ENCODE results near the gene FBXL19.

FBXL19 gene

GRCh38 chr16:30892670-30893416 lies 30.5 kb upstream of the FBXL19 start:
- FAIRE-seq: no peak

GRCh38 chr16:30893417-30893743 lies 30.0 kb upstream of the FBXL19 start:
- TF ChIP-seq POLR2A (IDR thresholded peaks at IDR 0.05; ENCODE audit: low read depth, low read length): no peak
- FAIRE-seq: no peak
- no peak for DNase-seq (ENCODE audit: insufficient read length, low spot score)

More at GRCh38 chr16:30892670-30893416, 30.5 kb upstream of the FBXL19 start:
- DNase-seq (ENCODE audit: insufficient read length, low spot score): no peak
- TF ChIP-seq POLR2A (IDR thresholded peaks at IDR 0.05; ENCODE audit: low read depth, low read length): no peak

- no peak for FAIRE-seq
Measured at GRCh38 chr16:30893744-30894539, 29.4 kb upstream of the FBXL19 start, which contains the start of gene BCL7C. TSS of gene BCL7C (minus strand) at chr16:30894077. CDS start at chr16:30893944, 133 bp downstream.

GRCh38 chr16:30894540-30895368 lies 28.6 kb upstream of the FBXL19 start:
- FAIRE-seq (no peak), DNase-seq (ENCODE audit: insufficient read length, low spot score) (no peak)
- no peak for TF ChIP-seq POLR2A (IDR thresholded peaks at IDR 0.05; ENCODE audit: low read depth, low read length)

More at GRCh38 chr16:30893744-30894539, 29.4 kb upstream of the FBXL19 start, which contains the start of gene BCL7C:
- peak; percentile 57 for DNase-seq (ENCODE audit: insufficient read length, low spot score)
- TF ChIP-seq POLR2A (IDR thresholded peaks at IDR 0.05; ENCODE audit: low read depth, low read length): peak; percentile 84

GRCh38 chr16:30895627-30896260 lies 27.6 kb upstream of the FBXL19 start:
- no peak for FAIRE-seq
- TF ChIP-seq POLR2A (IDR thresholded peaks at IDR 0.05; ENCODE audit: low read depth, low read length): 0 out of 2 replicates have a peak, but pooled peaks have one; percentile 17
- DNase-seq (ENCODE audit: insufficient read length, low spot score): no peak

- DNase-seq (ENCODE audit: insufficient read length, low spot score): peak; percentile 84
- TF ChIP-seq POLR2A (IDR thresholded peaks at IDR 0.05; ENCODE audit: low read depth, low read length): no peak
- no peak for FAIRE-seq
Measured at GRCh38 chr16:30896261-30896888, 27.0 kb upstream of the FBXL19 start, which contains the start of gene CTF1. TSS of gene CTF1 (plus strand) at chr16:30896614. CDS start at chr16:30896644, 30 bp downstream.

- DNase-seq (ENCODE audit: insufficient read length, low spot score) (peak; percentile 89), FAIRE-seq (no peak)
- TF ChIP-seq POLR2A (IDR thresholded peaks at IDR 0.05; ENCODE audit: low read depth, low read length): peak; percentile 47; the same call in 1 of the 2 replicates
Measured at GRCh38 chr16:30896889-30897733, 26.3 kb upstream of the FBXL19 start.

- DNase-seq (ENCODE audit: insufficient read length, low spot score) (no peak), FAIRE-seq (no peak)
- no peak for TF ChIP-seq POLR2A (IDR thresholded peaks at IDR 0.05; ENCODE audit: low read depth, low read length)
Measured at GRCh38 chr16:30899794-30900193, 23.6 kb upstream of the FBXL19 start.

GRCh38 chr16:30900588-30900987 lies 22.8 kb upstream of the FBXL19 start:
- no peak for TF ChIP-seq POLR2A (IDR thresholded peaks at IDR 0.05; ENCODE audit: low read depth, low read length)
- FAIRE-seq: no peak
- DNase-seq (ENCODE audit: insufficient read length, low spot score): no peak

- no peak for TF ChIP-seq POLR2A (IDR thresholded peaks at IDR 0.05; ENCODE audit: low read depth, low read length)
- DNase-seq (ENCODE audit: insufficient read length, low spot score) (no peak), FAIRE-seq (no peak)
Measured at GRCh38 chr16:30901201-30902028, 22.0 kb upstream of the FBXL19 start.

Measured in H54 (cell line).